Occipital lobe (tissue), 2 donors: ENCODE measurements around the gene WFDC6. TPM values are rescaled to one million over a fixed set of nuclear protein-coding genes. Genes with fewer than 3 reads are reported as not detected.
"Not testable (repeated sequence)": the region's sequence is repeated elsewhere in the genome, so short reads cannot be mapped to it uniquely, and the experiment has no call there.

ENCODE experiments used
- DNase-seq: peaks from one replicate; lab custom pipeline; 2025; lab: John Stamatoyannopoulos, UW
- total RNA-seq: library from RNA; depleted of rRNA; stranded (reverse); fragments of >200 nt; gene quantifications from one replicate; pipeline ENCODE4 v1.2.3, GENCODE V29; 2014

The WFDC6 gene
- total RNA-seq = not detected

DNA sequence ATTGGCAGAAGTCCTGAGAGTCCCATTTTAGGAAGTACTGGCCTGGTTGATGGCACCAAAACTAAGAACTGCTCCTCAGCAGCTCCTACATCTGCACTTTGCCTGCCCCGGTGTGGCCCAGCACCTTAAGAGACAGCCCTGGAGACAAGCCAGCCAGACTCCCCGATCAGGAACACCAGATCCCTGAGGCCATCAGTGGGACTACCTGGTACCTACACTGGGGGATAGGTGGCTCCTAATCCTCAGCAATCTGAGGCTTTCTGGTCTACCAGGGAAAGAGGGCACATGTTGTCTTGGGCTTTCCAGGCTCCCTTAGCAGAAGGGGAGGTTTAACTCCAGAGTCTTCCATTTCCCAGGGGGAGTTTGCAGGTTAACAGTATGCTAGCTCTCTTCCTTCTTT, at the start of gene WFDC6:
WFDC6 (minus strand) TSS at position 101 of the 400 bp plus-strand sequence; CDS start at position 26, 75 bp downstream.
- no peak for DNase-seq

DNA sequence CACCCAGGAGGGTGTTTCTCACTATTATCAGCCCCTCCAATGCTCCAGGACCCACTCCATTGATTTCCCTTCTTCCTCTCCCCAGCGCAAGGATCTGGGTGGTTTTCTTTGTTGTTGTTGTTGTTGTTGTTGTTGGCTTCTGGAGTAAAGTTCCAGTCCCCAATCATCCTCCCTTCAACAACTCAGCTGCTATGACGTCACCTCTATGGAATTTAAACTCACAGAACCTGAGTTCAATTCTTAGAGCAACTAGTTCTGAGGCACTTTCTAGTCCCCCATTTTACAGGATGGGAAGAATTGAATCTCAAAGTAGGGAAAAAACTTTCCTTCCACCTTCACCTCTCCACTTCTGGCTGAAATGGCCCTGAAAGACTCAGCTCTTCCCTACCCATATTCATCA, 49.5 kb upstream of the WFDC6 start:
- DNase-seq = no peak

- DNase-seq = not testable (repeated sequence)
Measured at GRCh38 chr20:45585986-45586385, 46.7 kb upstream of the WFDC6 start.

DNA sequence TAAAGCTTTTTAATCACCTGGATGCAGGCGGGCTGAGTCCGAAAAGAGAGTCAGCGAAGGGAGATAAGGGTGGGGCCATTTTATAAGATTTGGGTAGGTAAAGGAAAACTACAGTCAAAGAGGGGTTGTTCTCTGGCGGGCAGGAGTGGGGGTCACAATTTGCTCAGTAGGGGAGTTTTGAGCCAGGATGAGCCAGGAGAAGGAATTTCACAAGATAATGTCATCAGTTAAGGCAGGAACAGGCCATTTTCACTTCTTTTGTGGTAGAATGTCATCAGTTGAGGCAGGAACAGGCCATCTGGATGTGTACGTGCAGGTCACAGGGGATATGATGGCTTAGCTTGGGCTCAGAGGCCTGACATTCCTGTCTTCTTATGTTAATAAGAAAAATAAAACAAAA, 45.0 kb upstream of the WFDC6 start:
- DNase-seq = not testable (repeated sequence)

- no peak for DNase-seq
Measured at GRCh38 chr20:45583502-45583901, 44.2 kb upstream of the WFDC6 start.

DNA sequence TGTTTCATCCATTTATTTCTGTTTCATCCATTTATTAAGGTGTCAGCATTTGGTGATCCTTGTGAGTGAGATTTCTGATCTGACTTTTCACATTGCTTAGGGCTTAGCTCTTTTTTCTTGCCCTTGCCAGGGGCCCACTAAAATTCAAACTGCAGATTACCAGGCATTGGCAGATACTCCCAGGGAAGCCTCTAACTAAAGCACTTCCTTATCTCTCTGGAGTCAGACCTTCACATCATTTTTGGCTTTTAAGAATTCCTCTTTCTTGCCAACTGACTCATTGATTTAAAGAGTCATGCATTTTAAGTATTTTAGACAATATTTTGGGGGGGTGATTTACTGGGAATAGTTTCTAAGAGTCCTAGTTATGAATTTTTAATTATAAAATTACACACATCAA, 42.4 kb upstream of the WFDC6 start:
- DNase-seq = no peak

DNA sequence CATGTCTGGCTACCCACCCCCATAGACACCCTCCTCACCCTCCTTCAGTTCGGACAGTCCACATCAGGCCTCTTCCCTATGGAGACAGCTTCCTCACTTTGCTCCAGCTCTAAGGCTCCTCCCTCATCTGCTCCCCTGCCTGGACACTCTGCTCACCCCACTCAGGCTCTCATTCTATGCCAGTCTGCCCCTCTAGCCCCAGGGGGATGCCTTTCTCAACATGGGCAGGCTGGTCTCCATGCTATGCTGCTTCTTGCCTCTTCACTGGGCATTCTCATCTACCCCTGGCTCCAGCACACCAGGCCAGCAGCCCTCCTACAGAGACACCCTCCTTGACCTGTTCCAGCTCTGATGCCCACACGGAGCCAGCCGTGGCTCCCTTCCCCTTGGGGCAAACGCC, 39.9 kb upstream of the WFDC6 start, which contains the start of gene WFDC8:
WFDC8 (minus strand) TSS at position 101 of the 400 bp plus-strand sequence; CDS start at position 64, 37 bp downstream.
- DNase-seq = no peak

- no peak for DNase-seq
Measured at GRCh38 chr20:45578231-45578630, 38.9 kb upstream of the WFDC6 start.

GRCh38 chr20:45576995-45577394, 37.7 kb upstream of the WFDC6 start:
- no peak for DNase-seq

GRCh38 chr20:45575931-45576330, 36.6 kb upstream of the WFDC6 start:
- no peak for DNase-seq

GRCh38 chr20:45569650-45570049, 30.4 kb upstream of the WFDC6 start:
- DNase-seq = not testable (repeated sequence)

DNA sequence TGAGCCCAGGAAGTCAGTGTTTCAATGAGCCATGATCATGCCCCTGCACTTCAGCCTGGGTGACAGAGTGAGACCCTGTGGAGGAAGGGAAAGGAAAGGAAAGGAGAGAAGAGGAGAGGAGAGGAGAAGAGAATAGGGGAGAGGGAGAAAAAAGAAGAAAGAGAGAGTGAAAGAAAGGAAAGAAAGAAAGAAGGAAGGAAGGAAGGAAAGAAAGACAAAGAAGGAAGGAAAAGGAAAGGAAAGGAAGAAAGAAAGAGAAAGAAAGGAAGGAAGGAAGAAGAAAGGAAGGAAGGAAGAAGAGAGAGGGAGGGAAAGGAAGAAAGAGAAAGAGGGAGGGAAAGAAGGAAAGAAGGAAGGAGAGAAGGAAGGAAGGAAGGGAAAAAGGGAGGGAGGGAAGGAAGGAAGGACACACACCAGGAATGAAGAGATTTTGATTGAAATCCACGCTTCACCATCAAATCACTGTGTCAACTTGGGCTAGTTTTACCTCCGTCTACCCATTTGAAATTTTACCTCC, 25.5 kb upstream of the WFDC6 start:
- DNase-seq = no peak

DNA sequence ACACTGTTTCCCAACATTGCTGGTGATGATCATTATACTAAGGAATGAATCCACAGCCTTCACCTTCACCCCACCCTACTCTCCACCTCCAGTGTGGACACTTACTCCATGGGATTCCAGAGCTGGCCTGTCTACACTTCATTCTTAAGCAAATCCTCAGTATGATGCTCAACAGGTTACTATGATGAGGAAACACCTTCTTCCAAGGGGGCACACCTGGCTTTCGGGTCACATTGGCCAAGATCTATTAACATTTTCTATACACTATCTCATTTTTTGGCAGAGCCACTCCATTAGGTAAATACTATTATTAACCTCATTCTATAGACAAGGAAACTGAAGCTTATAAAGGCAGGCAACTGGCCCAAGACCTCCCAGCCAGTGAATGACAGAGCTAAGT, 15.9 kb upstream of the WFDC6 start:
- DNase-seq = no peak

- no peak for DNase-seq
Measured at GRCh38 chr20:45552456-45552855, 13.2 kb upstream of the WFDC6 start.

GRCh38 chr20:45550765-45551164, 11.5 kb upstream of the WFDC6 start:
- no peak for DNase-seq

GRCh38 chr20:45548410-45548809, 9.1 kb upstream of the WFDC6 start:
- DNase-seq = no peak

DNA sequence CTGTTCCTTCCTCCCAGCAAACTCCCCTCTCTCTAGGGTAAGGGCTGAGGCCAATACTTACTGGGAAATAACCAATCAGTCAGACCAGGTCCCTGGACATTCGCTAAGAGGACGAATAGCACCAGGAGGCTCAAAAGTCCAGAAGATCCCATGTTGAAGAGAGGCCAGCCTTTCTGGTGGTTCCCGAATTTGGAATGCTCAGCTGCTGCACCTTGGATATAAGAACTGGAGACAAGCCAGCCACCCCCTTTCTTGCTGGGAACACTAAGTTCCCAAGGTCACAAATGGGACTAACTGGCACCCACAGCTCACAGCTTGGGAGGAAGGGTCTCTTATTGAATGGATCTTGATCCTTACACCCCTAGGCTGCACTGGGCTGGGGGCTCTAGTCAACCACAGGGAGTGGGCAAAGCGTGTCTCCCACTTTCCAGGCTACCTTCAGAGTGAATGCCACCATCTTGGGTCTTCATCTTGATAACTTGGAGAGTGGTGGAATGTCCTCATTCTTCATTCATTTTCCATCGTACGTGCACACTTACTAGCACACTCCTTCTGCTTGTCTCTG, 8.0 kb upstream of the WFDC6 start, which contains the start of gene EPPIN:
EPPIN (minus strand) TSS at position 196 of the 565 bp plus-strand sequence; CDS start at position 152, 44 bp downstream.
- DNase-seq = no peak

DNA sequence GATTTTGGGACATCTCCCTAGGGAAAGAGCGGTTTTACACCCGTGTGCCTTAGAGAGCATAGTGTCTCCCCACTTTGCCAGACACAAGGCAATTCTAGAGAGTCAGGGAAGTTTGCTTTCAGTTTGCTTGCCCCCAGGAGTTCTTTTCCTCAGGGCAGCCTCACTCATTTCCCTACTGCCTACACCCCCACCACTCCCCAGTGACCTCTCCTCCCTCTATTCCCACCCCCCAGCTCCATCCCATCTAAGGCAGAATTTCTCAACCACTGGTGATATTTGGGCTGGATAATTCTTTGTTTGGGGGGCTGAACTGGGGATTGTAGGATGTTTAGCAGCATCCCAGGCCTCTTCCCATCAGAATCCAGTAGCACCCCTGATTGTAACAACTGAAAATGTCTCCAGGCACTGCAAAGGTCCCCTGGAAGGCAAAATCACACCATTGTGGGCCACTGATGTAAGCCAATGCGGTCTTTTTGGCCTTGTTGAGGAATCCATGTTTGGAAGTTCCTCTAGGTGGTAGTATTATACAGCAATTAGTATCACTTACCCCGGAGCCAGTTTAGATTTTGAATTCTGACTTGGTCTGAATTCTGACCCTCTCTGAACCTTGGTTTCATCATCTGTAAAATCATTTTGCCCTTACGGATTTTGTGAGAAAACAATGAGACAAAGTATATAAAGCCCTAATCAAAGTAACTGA, 6.6 kb upstream of the WFDC6 start:
- DNase-seq = no peak

- DNase-seq = no peak
Measured at GRCh38 chr20:45545351-45545750, 6.1 kb upstream of the WFDC6 start.

DNA sequence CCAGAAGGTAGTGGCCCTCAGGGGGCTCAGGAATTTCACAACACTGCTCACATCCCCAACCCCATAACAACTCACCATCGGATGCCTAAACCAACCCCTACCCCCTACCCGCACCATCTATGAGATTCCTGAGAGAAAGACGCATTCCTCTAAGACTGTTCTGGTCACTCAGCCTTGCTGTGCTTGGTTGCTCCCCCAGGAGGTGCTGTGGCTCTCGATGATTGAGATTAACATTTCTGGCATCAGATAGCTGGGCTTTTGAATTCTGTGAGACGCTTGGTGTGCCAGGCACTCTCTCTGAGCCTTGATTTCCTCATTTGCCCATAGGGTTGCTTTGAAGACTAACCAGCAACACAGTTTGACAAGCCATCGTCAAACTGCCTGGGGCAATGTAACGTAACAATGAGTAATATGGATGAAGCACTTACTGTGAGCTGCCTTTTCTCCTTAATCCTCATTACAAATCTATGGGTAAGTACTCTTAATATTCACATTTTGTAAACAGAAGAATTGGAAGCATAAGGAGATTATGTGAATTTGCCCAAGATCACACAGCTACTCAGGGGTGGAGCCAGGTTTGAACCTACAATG, 978 bp downstream of the WFDC6 start:
- no peak for DNase-seq

- no peak for DNase-seq
Measured at GRCh38 chr20:45527294-45527693, 12.0 kb downstream of the WFDC6 start.

DNA sequence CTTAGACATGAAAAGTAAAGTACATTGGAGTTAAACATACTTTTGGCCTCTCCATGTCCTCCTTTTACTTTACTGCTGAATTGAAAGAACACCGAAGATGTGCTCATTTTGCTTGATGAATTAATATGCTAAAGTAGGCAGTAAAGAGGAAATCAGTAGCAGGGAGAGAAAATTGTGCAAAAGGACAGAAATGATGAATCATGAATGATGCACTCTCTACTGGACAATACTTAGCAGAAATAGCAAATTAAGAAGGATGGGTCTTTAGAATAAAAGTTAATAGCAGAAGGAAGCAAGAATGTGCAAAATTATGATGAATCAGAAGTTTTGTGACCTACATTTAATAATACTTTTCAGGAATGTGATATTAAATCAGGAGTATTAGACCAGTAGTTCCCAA, 15.5 kb downstream of the WFDC6 start:
- DNase-seq = no peak

- no peak for DNase-seq
Measured at GRCh38 chr20:45518282-45518681, 21.0 kb downstream of the WFDC6 start.
